BLaER1 (cell line): Measurements from ENCODE around the gene SMIM29.
"Not testable (repeated sequence)": the region's sequence is repeated elsewhere in the genome, so short reads cannot be mapped to it uniquely, and the experiment has no call there.

Source experiments
- H3K27ac ChIP-seq: shearing (Covaris generic); formaldehyde crosslinking; 2 replicates; pipeline ENCODE4 v1.8.1; 2022
- H3K27me3 ChIP-seq: shearing (Covaris generic); formaldehyde crosslinking; 2 replicates; pipeline ENCODE4 v1.8.1; 2022
- H3K36me3 ChIP-seq: shearing (Covaris generic); formaldehyde crosslinking; 2 replicates; pipeline ENCODE4 v1.8.1; 2022
- H3K4me1 ChIP-seq: shearing (Covaris generic); formaldehyde crosslinking; 2 replicates; pipeline ENCODE4 v1.8.1; 2022
- H3K4me2 ChIP-seq: shearing (Covaris generic); formaldehyde crosslinking; 2 replicates; pipeline ENCODE4 v1.8.1; 2022
- H3K4me3 ChIP-seq: shearing (Covaris generic); formaldehyde crosslinking; 2 replicates; pipeline ENCODE4 v1.8.1; 2022
- H3K9ac ChIP-seq: shearing (Covaris generic); formaldehyde crosslinking; 2 replicates; pipeline ENCODE4 v1.8.1; 2022
- H3K9me3 ChIP-seq: shearing (Covaris generic); formaldehyde crosslinking; 2 replicates; pipeline ENCODE4 v1.8.1; 2022
- H4K20me1 ChIP-seq: shearing (Covaris generic); formaldehyde crosslinking; 2 replicates; pipeline ENCODE4 v1.8.1; 2022
- Cebpa-rat ChIP-seq: shearing (Covaris generic); IDR thresholded peaks from 2 replicates; pipeline ENCODE4 v1.8.1; 2022

Gene SMIM29

DNA sequence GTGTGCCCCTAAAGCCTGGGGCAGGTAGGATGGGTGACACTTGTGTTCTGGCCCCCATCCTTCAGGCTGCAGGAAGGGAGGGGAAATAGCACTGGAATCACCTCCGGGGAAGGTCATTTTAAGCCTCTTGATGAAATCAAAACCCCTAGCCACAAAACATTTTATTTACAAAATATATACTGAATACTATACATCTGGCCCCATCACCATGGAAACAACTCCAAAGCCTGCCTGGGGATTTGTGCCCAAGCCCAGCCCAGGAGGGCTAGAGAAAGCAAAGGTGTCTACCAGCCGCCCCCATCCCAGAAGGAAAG, 2.6 kb downstream of the SMIM29 start:
- Histone ChIP-seq H3K27ac (no peak overlapping the region), H3K4me1 (peaks cover 65% of the 10 kb centered on the region), H3K4me2 (no peak overlapping the region), H4K20me1 (peaks cover 72% of the 10 kb centered on the region), H3K9me3 (no peaks in the 10 kb centered on the region), H3K4me3 (no peak overlapping the region), H3K27me3 (no peaks in the 10 kb centered on the region), H3K9ac (no peak overlapping the region), H3K36me3 (peaks cover 52% of the 10 kb centered on the region)
- no peak for TF ChIP-seq Cebpa-rat

DNA sequence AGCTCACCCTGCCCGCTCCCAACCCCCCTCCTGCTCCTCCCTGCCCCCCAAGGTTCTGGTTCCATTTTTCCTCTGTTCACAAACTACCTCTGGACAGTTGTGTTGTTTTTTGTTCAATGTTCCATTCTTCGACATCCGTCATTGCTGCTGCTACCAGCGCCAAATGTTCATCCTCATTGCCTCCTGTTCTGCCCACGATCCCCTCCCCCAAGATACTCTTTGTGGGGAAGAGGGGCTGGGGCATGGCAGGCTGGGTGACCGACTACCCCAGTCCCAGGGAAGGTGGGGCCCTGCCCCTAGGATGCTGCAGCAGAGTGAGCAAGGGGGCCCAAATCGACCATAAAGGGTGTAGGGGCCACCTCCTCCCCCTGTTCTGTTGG, 3.1 kb downstream of the SMIM29 start:
- H3K4me2 ChIP-seq, H3K9me3 ChIP-seq, H3K4me3 ChIP-seq, H3K27me3 ChIP-seq, H3K9ac ChIP-seq, H3K27ac ChIP-seq: not testable (repeated sequence)
- peaks cover 57% of the 10 kb centered on the region for H3K36me3 ChIP-seq
- H4K20me1 ChIP-seq: peaks cover 77% of the 10 kb centered on the region
- peaks cover 70% of the 10 kb centered on the region for H3K4me1 ChIP-seq

DNA sequence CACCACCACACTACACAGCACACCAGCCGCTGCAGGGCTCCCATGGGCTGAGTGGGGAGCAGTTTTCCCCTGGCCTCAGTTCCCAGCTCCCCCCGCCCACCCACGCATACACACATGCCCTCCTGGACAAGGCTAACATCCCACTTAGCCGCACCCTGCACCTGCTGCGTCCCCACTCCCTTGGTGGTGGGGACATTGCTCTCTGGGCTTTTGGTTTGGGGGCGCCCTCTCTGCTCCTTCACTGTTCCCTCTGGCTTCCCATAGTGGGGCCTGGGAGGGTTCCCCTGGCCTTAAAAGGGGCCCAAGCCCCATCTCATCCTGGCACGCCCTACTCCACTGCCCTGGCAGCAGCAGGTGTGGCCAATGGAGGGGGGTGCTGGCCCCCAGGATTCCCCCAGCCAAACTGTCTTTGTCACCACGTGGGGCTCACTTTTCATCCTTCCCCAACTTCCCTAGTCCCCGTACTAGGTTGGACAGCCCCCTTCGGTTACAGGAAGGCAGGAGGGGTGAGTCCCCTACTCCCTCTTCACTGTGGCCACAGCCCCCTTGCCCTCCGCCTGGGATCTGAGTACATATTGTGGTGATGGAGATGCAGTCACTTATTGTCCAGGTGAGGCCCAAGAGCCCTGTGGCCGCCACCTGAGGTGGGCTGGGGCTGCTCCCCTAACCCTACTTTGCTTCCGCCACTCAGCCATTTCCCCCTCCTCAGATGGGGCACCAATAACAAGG, 3.6 kb downstream of the SMIM29 start:
- H3K4me3 ChIP-seq, H3K9me3 ChIP-seq, H3K4me2 ChIP-seq, H3K9ac ChIP-seq, H3K27ac ChIP-seq, H3K27me3 ChIP-seq: not testable (repeated sequence)
- Histone ChIP-seq H3K4me1 (peaks cover 75% of the 10 kb centered on the region), H3K36me3 (peaks cover 62% of the 10 kb centered on the region), H4K20me1 (peaks cover 82% of the 10 kb centered on the region)

DNA sequence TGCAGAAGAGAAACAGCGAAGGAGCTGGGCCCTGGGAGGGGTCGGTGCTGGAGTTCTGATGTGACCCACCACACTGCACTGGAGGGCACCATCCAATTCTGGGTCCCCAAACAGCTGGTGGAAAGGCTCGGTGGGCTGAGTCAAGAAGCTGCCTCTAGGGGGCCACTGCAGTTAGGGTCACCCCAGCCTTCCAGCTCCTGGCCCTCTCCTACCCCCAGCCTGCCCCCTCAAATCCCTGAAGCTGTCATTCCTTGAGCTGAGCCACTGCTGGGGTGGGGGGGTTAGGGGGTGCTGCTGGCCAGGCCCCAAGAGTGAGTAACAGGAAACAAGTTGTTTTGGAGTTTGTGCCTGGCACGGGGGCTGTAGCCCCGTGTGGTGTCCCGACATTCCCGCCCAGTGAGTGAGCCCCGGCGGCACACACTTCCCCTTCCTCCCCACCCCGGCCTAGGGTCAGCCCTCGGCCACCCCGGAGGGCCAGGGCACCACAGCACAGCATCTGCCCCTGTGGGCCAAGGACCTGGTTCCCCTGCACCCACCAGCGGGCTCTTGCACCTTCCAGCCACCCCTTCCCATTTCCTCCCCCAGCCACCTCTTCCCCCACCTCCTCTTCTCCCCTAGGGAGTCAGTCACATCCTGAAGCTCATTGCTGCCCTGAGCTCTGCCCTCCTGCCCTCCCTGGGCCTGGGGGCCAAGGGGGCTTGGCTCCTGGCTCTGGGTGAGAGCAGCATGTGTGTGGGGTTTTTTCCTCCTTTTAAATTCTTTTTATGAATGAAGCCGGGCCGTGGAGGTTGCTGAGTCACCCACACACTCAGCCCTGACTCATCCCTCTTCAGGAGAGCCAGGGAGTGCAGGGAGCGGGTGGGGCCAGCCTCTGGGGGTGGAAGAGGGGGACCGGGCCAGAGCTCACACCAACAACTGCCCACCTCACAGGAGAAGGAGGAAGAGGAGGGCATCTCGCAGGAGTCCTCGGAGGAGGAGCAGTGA, 4.6 kb downstream of the SMIM29 start:
- peak overlapping the region; percentile 44; the same call in 1 of the 2 replicates for H3K27ac ChIP-seq
- peaks cover 92% of the 10 kb centered on the region for H4K20me1 ChIP-seq
- no peak for TF ChIP-seq Cebpa-rat
- no peaks in the 10 kb centered on the region for H3K27me3 ChIP-seq
- H3K9me3 ChIP-seq: no peaks in the 10 kb centered on the region
- H3K36me3 ChIP-seq: peaks cover 72% of the 10 kb centered on the region
- peak overlapping the region; percentile 96 for H3K4me2 ChIP-seq
- H3K9ac ChIP-seq: peak overlapping the region; percentile 45; the same call in 1 of the 2 replicates
- H3K4me3 ChIP-seq: no peak overlapping the region
- H3K4me1 ChIP-seq: peaks cover 79% of the 10 kb centered on the region

DNA sequence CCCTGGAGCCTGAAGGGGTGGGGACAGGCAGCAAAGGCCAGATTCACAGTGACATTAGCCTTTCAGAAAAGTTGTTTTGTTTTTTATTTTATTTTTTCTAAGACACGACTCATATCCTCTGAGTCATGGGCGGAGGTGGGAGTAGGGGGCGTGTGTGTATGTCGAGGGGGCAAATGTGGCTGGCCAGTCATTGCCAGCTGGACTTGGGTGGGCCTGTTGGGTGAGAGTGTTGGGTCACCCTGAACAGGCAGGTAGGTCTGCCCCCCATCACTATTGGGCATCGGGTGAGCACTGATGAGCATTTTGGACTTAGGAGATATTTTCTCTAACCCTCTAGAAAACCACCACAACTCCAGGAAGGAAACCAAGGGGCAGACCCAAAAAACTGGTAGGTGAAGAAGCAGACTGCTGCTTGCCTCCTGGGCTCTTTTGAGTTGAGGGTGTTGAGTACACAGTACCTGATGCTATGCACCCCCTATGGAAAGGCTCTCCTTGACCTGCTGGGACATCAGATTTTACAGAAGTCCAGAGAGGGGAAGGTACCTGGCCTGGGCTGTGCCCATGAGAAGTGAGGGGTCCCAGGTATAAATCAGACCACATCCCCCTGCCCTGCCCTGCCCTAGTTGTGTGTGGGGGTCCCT, 5.6 kb downstream of the SMIM29 start:
- H3K4me3 ChIP-seq: no peak overlapping the region
- H3K36me3 ChIP-seq: peaks cover 75% of the 10 kb centered on the region
- H3K27me3 ChIP-seq: no peaks in the 10 kb centered on the region
- TF ChIP-seq Cebpa-rat: no peak
- peak overlapping the region; percentile 99 for H3K9ac ChIP-seq
- peak overlapping the region; percentile 96 for H3K4me2 ChIP-seq
- H3K4me1 ChIP-seq: peaks cover 82% of the 10 kb centered on the region
- H3K27ac ChIP-seq: no peak overlapping the region
- peaks cover 99% of the 10 kb centered on the region for H4K20me1 ChIP-seq
- no peaks in the 10 kb centered on the region for H3K9me3 ChIP-seq

DNA sequence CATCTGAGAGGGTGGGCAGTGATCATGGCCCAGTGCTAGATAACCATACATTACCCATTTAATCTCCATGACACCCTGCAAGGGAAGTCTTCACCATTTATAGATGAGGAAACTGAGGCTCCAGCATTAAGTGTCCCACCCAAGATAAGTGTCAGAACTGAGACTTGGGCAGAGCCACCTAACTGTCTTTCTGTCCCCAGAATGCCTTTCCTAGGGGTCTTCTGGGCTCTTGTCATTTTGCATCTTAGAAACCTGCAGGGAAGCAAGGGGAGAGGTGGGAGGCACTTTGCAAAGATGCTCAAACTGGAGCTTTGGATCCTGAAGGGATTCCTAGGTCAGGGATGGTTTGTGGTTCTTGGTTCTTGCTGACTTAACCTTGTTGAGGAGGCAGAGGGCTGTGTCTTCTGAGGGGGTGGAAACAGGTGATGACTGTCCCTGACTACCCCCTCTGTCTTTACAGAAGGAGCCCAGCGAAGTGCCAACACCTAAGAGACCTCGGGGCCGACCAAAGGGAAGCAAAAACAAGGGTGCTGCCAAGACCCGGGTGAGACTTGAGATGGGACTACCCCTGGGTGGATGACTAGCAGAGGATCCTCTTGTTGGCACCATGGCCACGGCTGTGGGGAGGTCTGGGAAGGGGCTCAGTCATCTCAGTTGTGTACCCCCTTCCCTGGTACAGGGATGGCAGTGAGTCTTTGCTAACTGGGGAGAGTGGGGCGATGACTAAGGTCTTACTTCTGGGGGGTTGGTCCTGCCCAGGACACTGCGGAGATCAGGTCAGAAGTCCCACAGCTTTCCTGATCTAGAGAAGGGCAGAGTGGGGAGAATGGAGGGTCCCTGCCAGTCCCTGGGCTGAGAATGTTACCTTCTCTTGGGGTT, 6.3 kb downstream of the SMIM29 start:
- no peaks in the 10 kb centered on the region for H3K9me3 ChIP-seq
- peak overlapping the region; percentile 96 for H3K4me2 ChIP-seq
- no peak for TF ChIP-seq Cebpa-rat
- peak overlapping the region; percentile 99 for H3K9ac ChIP-seq
- peaks cover 98% of the 10 kb centered on the region for H4K20me1 ChIP-seq
- peaks cover 74% of the 10 kb centered on the region for H3K4me1 ChIP-seq
- H3K27me3 ChIP-seq: no peaks in the 10 kb centered on the region
- H3K36me3 ChIP-seq: peaks cover 75% of the 10 kb centered on the region
- no peak overlapping the region for H3K27ac ChIP-seq
- no peak overlapping the region for H3K4me3 ChIP-seq

DNA sequence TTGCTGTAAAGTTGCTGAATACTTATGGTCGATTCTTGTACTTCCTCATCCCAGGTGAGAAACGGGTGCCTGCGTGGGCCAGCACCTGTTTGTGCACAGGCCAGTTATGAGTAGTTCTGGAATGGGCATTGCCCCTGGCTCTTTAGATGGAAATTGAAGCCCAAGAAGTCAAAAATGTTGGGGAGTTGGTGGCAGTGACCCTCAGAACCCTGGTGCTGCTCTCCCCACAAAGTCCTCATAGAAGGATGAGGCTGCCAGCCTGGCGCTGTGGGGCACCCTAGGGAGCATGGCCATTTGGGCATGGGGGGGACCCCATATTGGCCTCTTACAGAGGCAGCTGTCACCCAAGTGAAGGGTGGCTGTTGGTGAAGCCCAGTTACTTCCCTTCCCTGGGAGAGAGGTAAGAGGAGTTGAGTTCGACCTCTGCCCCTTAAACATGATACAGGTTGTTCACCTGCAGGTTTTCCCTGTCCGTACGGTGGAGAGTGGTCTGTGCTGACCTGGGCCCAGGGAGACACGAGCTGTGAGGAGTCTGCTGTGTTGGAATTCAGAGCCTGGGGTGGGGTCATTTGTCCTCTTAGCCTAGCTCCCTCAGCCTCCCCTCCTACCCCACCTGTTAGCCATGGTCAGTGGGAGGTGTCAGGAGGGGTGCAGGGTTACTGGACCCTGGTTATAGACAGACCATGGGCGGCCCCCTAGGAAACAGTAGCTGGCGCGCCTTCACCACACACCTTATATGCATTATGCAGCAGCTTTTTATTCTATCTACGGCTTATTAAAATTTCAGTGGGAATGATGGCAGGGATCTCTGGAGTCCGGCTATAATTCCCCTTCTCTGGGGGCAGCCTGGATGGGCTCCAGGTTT, 7.2 kb downstream of the SMIM29 start:
- H3K36me3 ChIP-seq: peaks cover 75% of the 10 kb centered on the region
- peaks cover 90% of the 10 kb centered on the region for H4K20me1 ChIP-seq
- H3K4me3 ChIP-seq: no peak overlapping the region
- H3K9me3 ChIP-seq: no peaks in the 10 kb centered on the region
- H3K27me3 ChIP-seq: no peaks in the 10 kb centered on the region
- peak overlapping the region; percentile 96 for H3K4me2 ChIP-seq
- peak overlapping the region; percentile 99; the same call in 1 of the 2 replicates for H3K9ac ChIP-seq
- no peak for TF ChIP-seq Cebpa-rat
- peaks cover 69% of the 10 kb centered on the region for H3K4me1 ChIP-seq
- no peak overlapping the region; the same call in 1 of the 2 replicates for H3K27ac ChIP-seq

DNA sequence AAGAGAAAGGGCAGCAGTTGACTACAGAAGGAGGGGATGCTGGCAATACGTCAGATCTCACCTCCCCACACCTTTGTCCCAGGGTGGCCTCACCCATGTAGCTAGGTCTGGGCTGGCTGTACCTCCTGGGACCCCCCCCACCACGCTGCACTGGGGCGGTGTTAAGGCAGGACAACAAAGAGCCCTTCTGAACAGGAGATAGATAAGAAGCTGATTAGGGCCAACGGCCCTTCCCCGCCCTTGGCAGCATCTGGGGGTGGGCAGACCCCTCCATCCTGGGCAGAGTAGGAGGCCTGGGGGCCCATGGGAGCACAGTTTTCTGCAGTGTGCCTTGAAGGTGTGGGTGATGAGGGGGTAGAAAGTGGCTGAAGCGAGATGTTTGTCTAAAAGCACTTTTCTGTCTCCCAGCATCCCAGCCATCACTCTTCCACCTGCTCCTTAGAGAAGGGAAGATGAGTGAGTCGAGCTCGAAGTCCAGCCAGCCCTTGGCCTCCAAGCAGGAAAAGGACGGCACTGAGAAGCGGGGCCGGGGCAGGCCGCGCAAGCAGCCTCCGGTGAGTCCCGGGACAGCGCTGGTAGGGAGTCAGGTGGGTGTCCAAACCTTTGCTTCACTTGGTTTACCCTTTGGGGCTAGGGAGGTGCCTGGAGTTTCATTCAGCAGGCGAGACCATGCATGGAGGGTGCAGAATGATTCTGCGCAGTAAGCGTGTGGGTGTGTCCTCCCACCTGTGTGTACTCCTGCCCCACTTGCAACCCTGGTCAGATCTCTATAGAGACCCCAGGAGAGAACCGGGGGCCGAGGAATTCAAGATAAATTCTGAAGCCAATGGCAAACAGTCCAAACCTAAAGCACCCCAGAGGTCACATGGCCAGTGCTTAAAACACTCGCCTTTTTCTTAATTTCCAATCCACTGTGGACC, 8.2 kb downstream of the SMIM29 start:
- Histone ChIP-seq H3K4me1 (peaks cover 68% of the 10 kb centered on the region), H3K4me3 (no peak overlapping the region), H3K9ac (peak overlapping the region; percentile 99; the same call in 1 of the 2 replicates), H3K4me2 (peak overlapping the region; percentile 96), H3K27me3 (no peaks in the 10 kb centered on the region), H3K9me3 (no peaks in the 10 kb centered on the region), H3K36me3 (peaks cover 65% of the 10 kb centered on the region), H3K27ac (peak overlapping the region; percentile 100; the same call in 1 of the 2 replicates), H4K20me1 (peaks cover 80% of the 10 kb centered on the region)
- TF ChIP-seq Cebpa-rat: no peak
